Activated naive CD4-positive, alpha-beta T cell treated with anti-CD3 and anti-CD28 coated beads, Interleukin-2, amount 50 U/mL, for 24 hours (primary cell): ENCODE data around the gene INSYN2A.

Source experiments
- H3K27ac Mint-ChIP-seq: one replicate; pipeline ENCODE4 v1.8.0; 2021; ENCODE audit warnings: mild to moderate bottlenecking, mixed read lengths
- H3K27me3 Mint-ChIP-seq: one replicate; pipeline ENCODE4 v1.8.0; 2021; ENCODE audit warnings: mixed read lengths
- H3K36me3 Mint-ChIP-seq: one replicate; pipeline ENCODE4 v1.8.0; 2021; ENCODE audit warnings: mixed read lengths
- H3K4me1 Mint-ChIP-seq: one replicate; pipeline ENCODE4 v1.8.0; 2021; ENCODE audit warnings: mixed read lengths
- H3K4me3 Mint-ChIP-seq: one replicate; pipeline ENCODE4 v1.8.0; 2021; ENCODE audit warnings: mild to moderate bottlenecking, mixed read lengths
- H3K9me3 Mint-ChIP-seq: one replicate; pipeline ENCODE4 v1.8.0; 2021; ENCODE audit warnings: mixed read lengths

The INSYN2A gene

GRCh38 chr10:127149501-127150081 is 46.8 kb downstream of the INSYN2A start:
- H3K27ac Mint-ChIP-seq, result no peak overlapping the region
- no peak overlapping the region for H3K4me3 Mint-ChIP-seq
- peaks cover 2% of the 10 kb centered on the region for H3K27me3 Mint-ChIP-seq
- H3K4me1 Mint-ChIP-seq, result no peaks in the 10 kb centered on the region
- H3K36me3 Mint-ChIP-seq, result no peaks in the 10 kb centered on the region
- H3K9me3 Mint-ChIP-seq, result no peaks in the 10 kb centered on the region

- Mint-ChIP-seq H3K9me3 (no peaks in the 10 kb centered on the region), H3K27me3 (peaks cover 2% of the 10 kb centered on the region), H3K4me1 (no peaks in the 10 kb centered on the region), H3K36me3 (no peaks in the 10 kb centered on the region), H3K27ac (no peak overlapping the region), H3K4me3 (no peak overlapping the region)
These were observed 47.5 kb downstream of the INSYN2A start for GRCh38 chr10:127148933-127149220.

GRCh38 chr10:127148066-127148932 is 48.1 kb downstream of the INSYN2A start:
- Mint-ChIP-seq H3K27ac (no peak overlapping the region), H3K9me3 (no peaks in the 10 kb centered on the region), H3K36me3 (no peaks in the 10 kb centered on the region), H3K27me3 (peaks cover 2% of the 10 kb centered on the region), H3K4me1 (no peaks in the 10 kb centered on the region), H3K4me3 (no peak overlapping the region)

- H3K9me3 Mint-ChIP-seq, result no peaks in the 10 kb centered on the region
- H3K4me3 Mint-ChIP-seq, result no peak overlapping the region
- no peaks in the 10 kb centered on the region for H3K4me1 Mint-ChIP-seq
- H3K36me3 Mint-ChIP-seq, result no peaks in the 10 kb centered on the region
- H3K27me3 Mint-ChIP-seq, result peaks cover 2% of the 10 kb centered on the region
- no peak overlapping the region for H3K27ac Mint-ChIP-seq
These were observed 49.7 kb downstream of the INSYN2A start for GRCh38 chr10:127146661-127147060.
